Testis (tissue), 2 donors: ENCODE data around the gene FKBP9.

Experiments used
- POLR2A ChIP-seq: fragments of 450-650 bp; IDR thresholded peaks from one replicate; pipeline ENCODE4 v1.6.1; 2017; ENCODE audit warnings: antibody characterized with exemption, mild to moderate bottlenecking, moderate library complexity
- TF ChIP-seq, protein P1 (sequence below), 3 experiments: fragments of 450-650 bp in 2 of 3; fragments of 200-600 bp in 1 of 3; sonication (generic) in 1 of 3; IDR thresholded peaks; one replicate each; pipeline ENCODE4 v1.5.1; 2016 to 2019; ENCODE audit warnings: antibody characterized with exemption in 3 of 3, mild to moderate bottlenecking in 2 of 3, moderate library complexity in 1 of 3

- TF ChIP-seq POLR2A, result no peak
- TF ChIP-seq, protein P1, sequence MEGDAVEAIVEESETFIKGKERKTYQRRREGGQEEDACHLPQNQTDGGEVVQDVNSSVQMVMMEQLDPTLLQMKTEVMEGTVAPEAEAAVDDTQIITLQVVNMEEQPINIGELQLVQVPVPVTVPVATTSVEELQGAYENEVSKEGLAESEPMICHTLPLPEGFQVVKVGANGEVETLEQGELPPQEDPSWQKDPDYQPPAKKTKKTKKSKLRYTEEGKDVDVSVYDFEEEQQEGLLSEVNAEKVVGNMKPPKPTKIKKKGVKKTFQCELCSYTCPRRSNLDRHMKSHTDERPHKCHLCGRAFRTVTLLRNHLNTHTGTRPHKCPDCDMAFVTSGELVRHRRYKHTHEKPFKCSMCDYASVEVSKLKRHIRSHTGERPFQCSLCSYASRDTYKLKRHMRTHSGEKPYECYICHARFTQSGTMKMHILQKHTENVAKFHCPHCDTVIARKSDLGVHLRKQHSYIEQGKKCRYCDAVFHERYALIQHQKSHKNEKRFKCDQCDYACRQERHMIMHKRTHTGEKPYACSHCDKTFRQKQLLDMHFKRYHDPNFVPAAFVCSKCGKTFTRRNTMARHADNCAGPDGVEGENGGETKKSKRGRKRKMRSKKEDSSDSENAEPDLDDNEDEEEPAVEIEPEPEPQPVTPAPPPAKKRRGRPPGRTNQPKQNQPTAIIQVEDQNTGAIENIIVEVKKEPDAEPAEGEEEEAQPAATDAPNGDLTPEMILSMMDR (IDR thresholded peaks at IDR 0.05), result no peak
Observed at GRCh38 chr7:32935558-32935957, 21.7 kb upstream of the FKBP9 start.
